IgD-negative memory B cell (primary cell): ENCODE data around the gene LDLRAD3. TPM values are rescaled to one million over a fixed set of nuclear protein-coding genes. Genes with fewer than 3 reads are reported as not detected.

Experiments used
- H3K27ac Mint-ChIP-seq, 3 donors: one replicate each; pipeline ENCODE4 v1.8.0; 2020 to 2022; ENCODE audit warnings: mild to moderate bottlenecking in 3 of 3, mixed read lengths in 3 of 3, moderate library complexity in 1 of 3
- H3K27me3 Mint-ChIP-seq: one replicate; pipeline ENCODE4 v1.8.0; 2021; ENCODE audit warnings: mixed read lengths
- H3K36me3 Mint-ChIP-seq: one replicate; pipeline ENCODE4 v1.8.0; 2020; ENCODE audit warnings: mild to moderate bottlenecking, mixed read lengths
- H3K4me1 Mint-ChIP-seq, 3 donors: one replicate each; pipeline ENCODE4 v1.8.0; 2020 to 2022; ENCODE audit warnings: mixed read lengths in 3 of 3, mild to moderate bottlenecking in 1 of 3
- H3K4me3 Mint-ChIP-seq, 4 donors: one replicate each; pipeline ENCODE4 v1.8.0; 2020 to 2022; ENCODE audit warnings: mild to moderate bottlenecking in 4 of 4, mixed read lengths in 4 of 4, moderate library complexity in 3 of 4
- H3K9me3 Mint-ChIP-seq, 3 donors: one replicate each; pipeline ENCODE4 v1.8.0; 2020 to 2021; ENCODE audit warnings: mixed read lengths in 3 of 3, mild to moderate bottlenecking in 1 of 3
- polyA plus RNA-seq: library from polyadenylated mRNA; unstranded; fragments of 300-500 nt; fragmentation: Illumina TruSeq; gene quantifications from one replicate; pipeline ENCODE4 v1.2.3, GENCODE V29; 2021

The LDLRAD3 gene
- polyA plus RNA-seq, 1 donor from 2014 or later: not detected

GRCh38 chr11:35981581-35981980, 37.7 kb downstream of the LDLRAD3 start:
- Mint-ChIP-seq H3K4me3 (no peak overlapping the region), H3K36me3 (no peaks in the 10 kb centered on the region), H3K27ac (no peak overlapping the region), H3K9me3 (peaks cover 0 to 2% (median 0%) of the 10 kb centered on the region in 3 donors), H3K4me1 (peaks cover 0 to 2% (median 0%) of the 10 kb centered on the region in 3 donors), H3K27me3 (peaks cover 1% of the 10 kb centered on the region)

GRCh38 chr11:35982061-35982460, 38.2 kb downstream of the LDLRAD3 start:
- Mint-ChIP-seq H3K4me1 (peaks cover 0 to 2% (median 0%) of the 10 kb centered on the region in 3 donors), H3K36me3 (no peaks in the 10 kb centered on the region), H3K27ac (no peak overlapping the region), H3K9me3 (peaks cover 0 to 2% (median 0%) of the 10 kb centered on the region in 3 donors), H3K27me3 (peaks cover 1% of the 10 kb centered on the region), H3K4me3 (no peak overlapping the region)

- no peaks in the 10 kb centered on the region for H3K36me3 Mint-ChIP-seq
- peaks cover 3% of the 10 kb centered on the region for H3K27me3 Mint-ChIP-seq
- no peak overlapping the region for H3K27ac Mint-ChIP-seq
- peaks cover 0 to 2% (median 0%) of the 10 kb centered on the region in 3 donors for H3K4me1 Mint-ChIP-seq
- no peak overlapping the region for H3K4me3 Mint-ChIP-seq
- H3K9me3 Mint-ChIP-seq: peaks cover 0 to 7% (median 0%) of the 10 kb centered on the region in 3 donors
Measured at GRCh38 chr11:35983981-35984380, 40.1 kb downstream of the LDLRAD3 start.

- no peaks in the 10 kb centered on the region for H3K36me3 Mint-ChIP-seq
- H3K4me1 Mint-ChIP-seq: peaks cover 0 to 2% (median 0%) of the 10 kb centered on the region in 3 donors
- peaks cover 0 to 13% (median 0%) of the 10 kb centered on the region in 3 donors for H3K9me3 Mint-ChIP-seq
- H3K27ac Mint-ChIP-seq: no peak overlapping the region
- H3K4me3 Mint-ChIP-seq: no peak overlapping the region
- peaks cover 6% of the 10 kb centered on the region for H3K27me3 Mint-ChIP-seq
Measured at GRCh38 chr11:35986947-35987346, 43.1 kb downstream of the LDLRAD3 start.

- peaks cover 0 to 13% (median 3%) of the 10 kb centered on the region in 3 donors for H3K9me3 Mint-ChIP-seq
- no peaks in the 10 kb centered on the region for H3K36me3 Mint-ChIP-seq
- H3K4me1 Mint-ChIP-seq: no peaks in the 10 kb centered on the region
- peaks cover 6% of the 10 kb centered on the region for H3K27me3 Mint-ChIP-seq
- no peak overlapping the region for H3K4me3 Mint-ChIP-seq
- no peak overlapping the region for H3K27ac Mint-ChIP-seq
Measured at GRCh38 chr11:35990170-35990569, 46.3 kb downstream of the LDLRAD3 start.

GRCh38 chr11:35990816-35991215, 47.0 kb downstream of the LDLRAD3 start:
- H3K27me3 Mint-ChIP-seq: peaks cover 6% of the 10 kb centered on the region
- no peaks in the 10 kb centered on the region for H3K4me1 Mint-ChIP-seq
- peaks cover 0 to 12% (median 3%) of the 10 kb centered on the region in 3 donors for H3K9me3 Mint-ChIP-seq
- no peak overlapping the region for H3K27ac Mint-ChIP-seq
- H3K4me3 Mint-ChIP-seq: no peak overlapping the region
- H3K36me3 Mint-ChIP-seq: no peaks in the 10 kb centered on the region

- Mint-ChIP-seq H3K36me3 (no peaks in the 10 kb centered on the region), H3K9me3 (peaks cover 0 to 13% (median 3%) of the 10 kb centered on the region in 3 donors), H3K27ac (no peak overlapping the region), H3K27me3 (peaks cover 2% of the 10 kb centered on the region), H3K4me3 (no peak overlapping the region), H3K4me1 (no peaks in the 10 kb centered on the region)
Measured at GRCh38 chr11:35992548-35992947, 48.7 kb downstream of the LDLRAD3 start.

- Mint-ChIP-seq H3K27me3 (peaks cover 2% of the 10 kb centered on the region), H3K36me3 (no peaks in the 10 kb centered on the region), H3K4me1 (no peaks in the 10 kb centered on the region), H3K9me3 (peaks cover 0 to 4% (median 3%) of the 10 kb centered on the region in 3 donors), H3K27ac (no peak overlapping the region), H3K4me3 (no peak overlapping the region)
Measured at GRCh38 chr11:35994421-35994820, 50.6 kb downstream of the LDLRAD3 start.

- H3K27ac Mint-ChIP-seq: peak overlapping the region in 1 of 3 donors; percentile 51
- peaks cover 2% of the 10 kb centered on the region for H3K27me3 Mint-ChIP-seq
- H3K4me1 Mint-ChIP-seq: no peaks in the 10 kb centered on the region
- H3K36me3 Mint-ChIP-seq: no peaks in the 10 kb centered on the region
- peaks cover 0 to 5% (median 2%) of the 10 kb centered on the region in 3 donors for H3K9me3 Mint-ChIP-seq
- no peak overlapping the region for H3K4me3 Mint-ChIP-seq
Measured at GRCh38 chr11:35995681-35996271, 51.9 kb downstream of the LDLRAD3 start.

GRCh38 chr11:35997902-35998520, 54.1 kb downstream of the LDLRAD3 start:
- H3K36me3 Mint-ChIP-seq: no peaks in the 10 kb centered on the region
- no peak overlapping the region for H3K4me3 Mint-ChIP-seq
- H3K27me3 Mint-ChIP-seq: no peaks in the 10 kb centered on the region
- H3K27ac Mint-ChIP-seq: no peak overlapping the region
- H3K4me1 Mint-ChIP-seq: no peaks in the 10 kb centered on the region
- peaks cover 0 to 8% (median 3%) of the 10 kb centered on the region in 3 donors for H3K9me3 Mint-ChIP-seq

GRCh38 chr11:35998634-35999033, 54.8 kb downstream of the LDLRAD3 start:
- H3K36me3 Mint-ChIP-seq: no peaks in the 10 kb centered on the region
- H3K4me1 Mint-ChIP-seq: no peaks in the 10 kb centered on the region
- peaks cover under 1 to 9% (median 5%) of the 10 kb centered on the region in 3 donors for H3K9me3 Mint-ChIP-seq
- no peaks in the 10 kb centered on the region for H3K27me3 Mint-ChIP-seq
- no peak overlapping the region for H3K27ac Mint-ChIP-seq
- no peak overlapping the region for H3K4me3 Mint-ChIP-seq

- H3K36me3 Mint-ChIP-seq: no peaks in the 10 kb centered on the region
- no peak overlapping the region for H3K27ac Mint-ChIP-seq
- no peaks in the 10 kb centered on the region for H3K27me3 Mint-ChIP-seq
- H3K4me3 Mint-ChIP-seq: no peak overlapping the region
- peaks cover 8 to 12% (median 12%) of the 10 kb centered on the region in 3 donors for H3K9me3 Mint-ChIP-seq
- H3K4me1 Mint-ChIP-seq: no peaks in the 10 kb centered on the region
Measured at GRCh38 chr11:36000616-36001190, 56.8 kb downstream of the LDLRAD3 start.

GRCh38 chr11:36002196-36002595, 58.3 kb downstream of the LDLRAD3 start:
- no peaks in the 10 kb centered on the region for H3K27me3 Mint-ChIP-seq
- H3K4me3 Mint-ChIP-seq: no peak overlapping the region

GRCh38 chr11:36002796-36003195, 58.9 kb downstream of the LDLRAD3 start:
- Mint-ChIP-seq H3K4me1 (no peaks in the 10 kb centered on the region), H3K4me3 (no peak overlapping the region), H3K36me3 (no peaks in the 10 kb centered on the region), H3K27me3 (no peaks in the 10 kb centered on the region), H3K9me3 (peaks cover 10 to 16% (median 14%) of the 10 kb centered on the region in 3 donors), H3K27ac (no peak overlapping the region)

More at GRCh38 chr11:36002196-36002595, 58.3 kb downstream of the LDLRAD3 start:
- Mint-ChIP-seq H3K36me3 (no peaks in the 10 kb centered on the region), H3K4me1 (no peaks in the 10 kb centered on the region), H3K27ac (no peak overlapping the region), H3K9me3 (peaks cover 10 to 16% (median 14%) of the 10 kb centered on the region in 3 donors)

- H3K27ac Mint-ChIP-seq: no peak overlapping the region
- peaks cover 1% of the 10 kb centered on the region for H3K27me3 Mint-ChIP-seq
- H3K4me3 Mint-ChIP-seq: no peak overlapping the region
- H3K36me3 Mint-ChIP-seq: no peaks in the 10 kb centered on the region
- H3K9me3 Mint-ChIP-seq: peaks cover 10 to 16% (median 14%) of the 10 kb centered on the region in 3 donors
- no peaks in the 10 kb centered on the region for H3K4me1 Mint-ChIP-seq
Measured at GRCh38 chr11:36006556-36006955, 62.7 kb downstream of the LDLRAD3 start.
